ENCODE results near the gene CEBPG.

The CEBPG gene

GRCh38 chr19:33382982-33383381 is 9.5 kb downstream of the CEBPG start:
- peaks cover 8% of the 10 kb centered on the region for H3K4me1 ChIP-seq (ENCODE audit: insufficient read depth, low read length)
- H3K9me3 ChIP-seq (ENCODE audit: control insufficient read depth, insufficient read depth, low read length) = no peaks in the 10 kb centered on the region
- no peak overlapping the region for H3K9ac ChIP-seq (ENCODE audit: low read depth, low read length)
- 0 out of 2 replicates have a peak, but pooled peaks cover 2% of the 10 kb centered on the region for H3K36me3 ChIP-seq (ENCODE audit: insufficient read depth, low read length)

DNA sequence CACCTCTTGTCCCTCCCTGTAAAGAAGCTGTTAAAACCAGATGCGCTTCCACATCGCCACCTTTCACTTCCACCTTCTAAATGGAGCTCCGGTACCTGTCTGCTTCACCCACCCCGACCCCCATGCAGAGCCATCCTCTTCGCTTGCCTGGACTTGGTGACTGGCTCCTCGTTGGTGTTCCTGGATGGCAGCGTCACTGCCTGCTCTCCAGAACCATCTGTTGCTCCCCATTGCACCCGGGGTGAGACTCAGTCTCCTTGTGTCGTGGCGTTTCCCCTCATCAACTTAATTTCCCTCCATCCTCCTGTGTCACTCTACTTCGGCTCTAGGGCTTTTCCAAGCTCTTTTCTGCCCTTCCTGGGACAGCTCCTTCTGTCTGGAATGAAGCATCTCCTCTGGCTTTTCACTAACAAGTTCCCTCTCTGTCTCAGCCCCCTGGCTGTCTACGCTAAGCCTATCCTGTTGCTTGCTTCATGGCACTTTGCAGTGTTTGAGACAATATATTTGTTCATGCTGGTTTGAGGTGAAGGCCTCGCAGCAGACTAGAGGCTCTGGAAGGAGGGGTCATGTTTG is 10.3 kb downstream of the CEBPG start:
- H3K9me3 ChIP-seq (ENCODE audit: control insufficient read depth, insufficient read depth, low read length) = no peaks in the 10 kb centered on the region
- 0 out of 2 replicates have a peak, but pooled peaks cover 2% of the 10 kb centered on the region for H3K36me3 ChIP-seq (ENCODE audit: insufficient read depth, low read length)
- H3K4me1 ChIP-seq (ENCODE audit: insufficient read depth, low read length) = peaks cover 4% of the 10 kb centered on the region; the same call in 1 of the 2 replicates
- H3K9ac ChIP-seq (ENCODE audit: low read depth, low read length) = no peak overlapping the region

DNA sequence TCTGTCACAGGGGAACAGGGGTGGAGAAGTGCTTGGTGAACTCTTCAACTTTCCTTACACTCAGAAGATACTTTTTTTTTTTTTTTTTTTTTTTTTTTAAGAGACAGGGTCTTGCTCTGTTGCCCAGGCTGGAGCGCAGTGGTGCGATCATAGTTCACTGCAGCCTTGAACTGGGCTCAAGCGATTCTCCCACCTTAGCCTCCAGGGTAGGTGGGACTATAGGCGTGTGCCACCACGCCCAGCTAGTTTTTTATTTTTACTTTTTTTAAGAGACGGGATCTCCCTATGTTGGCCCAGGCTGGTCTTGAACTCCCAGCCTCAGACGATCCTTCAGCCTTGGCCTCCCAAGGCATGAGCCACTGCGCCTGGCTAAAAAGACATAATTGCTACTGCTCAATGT is 11.5 kb downstream of the CEBPG start:
- H3K36me3 ChIP-seq (ENCODE audit: insufficient read depth, low read length) = 0 out of 2 replicates have a peak, but pooled peaks cover 2% of the 10 kb centered on the region
- H3K4me1 ChIP-seq (ENCODE audit: insufficient read depth, low read length) = peaks cover 4% of the 10 kb centered on the region; the same call in 1 of the 2 replicates
- no peak overlapping the region for H3K9ac ChIP-seq (ENCODE audit: low read depth, low read length)
- no peaks in the 10 kb centered on the region for H3K9me3 ChIP-seq (ENCODE audit: control insufficient read depth, insufficient read depth, low read length)

DNA sequence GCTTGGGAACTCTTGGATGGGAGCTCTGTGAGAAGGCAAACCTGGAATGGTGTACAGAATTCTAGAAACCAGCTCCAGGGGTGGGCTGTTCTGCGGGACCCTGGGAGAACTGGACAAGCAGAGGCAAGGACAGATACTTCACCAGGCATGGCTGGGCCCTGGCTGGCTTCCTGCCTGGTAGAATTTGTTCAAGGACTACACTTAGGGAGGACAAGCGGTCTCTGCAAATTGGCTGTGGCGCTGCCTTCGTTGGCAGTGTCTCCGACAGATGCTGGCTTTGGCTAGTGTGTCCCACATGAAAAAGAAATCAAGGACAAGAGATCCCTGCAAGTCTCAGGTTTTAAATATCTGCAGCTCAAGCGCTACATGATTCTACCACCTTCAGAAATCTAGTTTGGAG is 12.4 kb downstream of the CEBPG start:
- Histone ChIP-seq H3K9me3 (ENCODE audit: control insufficient read depth, insufficient read depth, low read length) (no peaks in the 10 kb centered on the region), H3K4me1 (ENCODE audit: insufficient read depth, low read length) (peaks cover 4% of the 10 kb centered on the region; the same call in 1 of the 2 replicates), H3K36me3 (ENCODE audit: insufficient read depth, low read length) (0 out of 2 replicates have a peak, but pooled peaks cover 2% of the 10 kb centered on the region), H3K9ac (ENCODE audit: low read depth, low read length) (no peak overlapping the region)

- H3K9me3 ChIP-seq (ENCODE audit: control insufficient read depth, insufficient read depth, low read length) = no peaks in the 10 kb centered on the region
- no peak overlapping the region for H3K9ac ChIP-seq (ENCODE audit: low read depth, low read length)
- H3K4me1 ChIP-seq (ENCODE audit: insufficient read depth, low read length) = peaks cover 1% of the 10 kb centered on the region; the same call in 1 of the 2 replicates
- H3K36me3 ChIP-seq (ENCODE audit: insufficient read depth, low read length) = 0 out of 2 replicates have a peak, but pooled peaks cover 2% of the 10 kb centered on the region
These were observed 12.9 kb downstream of the CEBPG start for GRCh38 chr19:33386361-33386858.

GRCh38 chr19:33387351-33388230 is 14.1 kb downstream of the CEBPG start:
- Histone ChIP-seq H3K9ac (ENCODE audit: low read depth, low read length) (no peak overlapping the region), H3K36me3 (ENCODE audit: insufficient read depth, low read length) (0 out of 2 replicates have a peak, but pooled peaks cover 2% of the 10 kb centered on the region), H3K9me3 (ENCODE audit: control insufficient read depth, insufficient read depth, low read length) (no peaks in the 10 kb centered on the region), H3K4me1 (ENCODE audit: insufficient read depth, low read length) (no peaks in the 10 kb centered on the region)

DNA sequence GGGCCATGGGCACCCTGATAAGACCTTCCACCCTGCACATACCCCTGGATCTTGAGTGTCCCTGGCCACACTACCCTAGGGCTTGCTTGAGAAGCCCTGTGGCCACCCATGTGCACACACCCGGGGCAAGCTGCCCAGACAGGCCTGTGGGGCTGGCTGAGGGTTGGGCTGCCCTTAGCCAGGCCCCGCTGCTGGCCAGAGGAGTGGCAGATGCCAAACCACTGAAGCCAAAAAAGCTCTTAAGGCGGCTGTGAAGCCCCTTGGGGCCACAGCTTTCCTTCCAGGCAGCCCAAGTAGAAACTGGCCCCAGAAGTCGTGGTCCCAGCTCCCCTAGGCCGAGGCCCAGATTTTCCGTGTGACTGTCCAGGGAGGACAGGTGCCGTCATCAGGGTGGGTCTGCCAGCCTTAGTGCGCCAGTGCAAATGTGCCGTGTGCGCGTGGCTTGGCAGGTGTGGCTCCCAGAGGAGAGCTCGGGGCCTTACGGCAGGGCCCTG is 14.8 kb downstream of the CEBPG start:
- no peak overlapping the region for H3K9ac ChIP-seq (ENCODE audit: low read depth, low read length)
- 0 out of 2 replicates have a peak, but pooled peaks cover 2% of the 10 kb centered on the region for H3K36me3 ChIP-seq (ENCODE audit: insufficient read depth, low read length)
- H3K4me1 ChIP-seq (ENCODE audit: insufficient read depth, low read length) = no peaks in the 10 kb centered on the region
- H3K9me3 ChIP-seq (ENCODE audit: control insufficient read depth, insufficient read depth, low read length) = no peaks in the 10 kb centered on the region

DNA sequence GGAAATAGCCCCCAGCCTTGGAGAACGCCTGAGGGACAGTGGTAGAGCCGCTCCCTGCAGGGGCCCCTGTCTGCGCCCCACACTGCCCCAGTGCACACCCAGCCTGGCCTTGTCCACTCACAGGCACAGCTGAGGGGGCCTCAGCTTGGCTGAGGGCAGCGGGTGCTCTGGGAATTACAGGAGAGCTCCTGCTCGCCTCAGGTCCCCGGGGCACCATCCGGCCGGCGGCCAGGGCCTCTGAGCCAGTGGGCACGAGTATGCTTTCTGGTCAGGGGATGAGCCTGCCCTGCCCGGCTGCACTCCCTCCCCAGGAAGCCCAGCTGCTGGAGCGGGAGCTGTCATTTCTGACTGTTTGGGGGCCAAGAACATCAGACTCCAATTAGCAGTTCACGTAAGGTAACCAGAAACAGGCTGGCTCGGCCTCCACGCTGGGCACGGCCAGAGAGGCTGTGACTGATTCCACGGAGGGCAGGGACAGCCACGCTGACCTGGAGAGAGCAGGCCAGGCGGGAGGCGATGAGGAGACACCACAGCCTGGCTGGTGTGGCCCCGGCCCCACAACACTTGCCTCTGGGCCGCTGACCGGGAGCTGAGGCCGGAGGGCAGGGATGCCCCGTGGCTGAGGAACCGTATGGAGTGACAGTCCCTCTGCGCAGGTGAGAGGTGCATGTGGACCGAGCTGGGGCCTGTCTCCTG is 15.4 kb downstream of the CEBPG start:
- Histone ChIP-seq H3K4me1 (ENCODE audit: insufficient read depth, low read length) (no peaks in the 10 kb centered on the region), H3K36me3 (ENCODE audit: insufficient read depth, low read length) (0 out of 2 replicates have a peak, but pooled peaks cover 2% of the 10 kb centered on the region), H3K9me3 (ENCODE audit: control insufficient read depth, insufficient read depth, low read length) (no peaks in the 10 kb centered on the region), H3K9ac (ENCODE audit: low read depth, low read length) (no peak overlapping the region)

GRCh38 chr19:33389421-33390100 is 16.1 kb downstream of the CEBPG start:
- Histone ChIP-seq H3K9ac (ENCODE audit: low read depth, low read length) (no peak overlapping the region), H3K4me1 (ENCODE audit: insufficient read depth, low read length) (no peaks in the 10 kb centered on the region), H3K9me3 (ENCODE audit: control insufficient read depth, insufficient read depth, low read length) (no peaks in the 10 kb centered on the region), H3K36me3 (ENCODE audit: insufficient read depth, low read length) (0 out of 2 replicates have a peak, but pooled peaks cover 2% of the 10 kb centered on the region)

- Histone ChIP-seq H3K4me1 (ENCODE audit: insufficient read depth, low read length) (no peaks in the 10 kb centered on the region), H3K36me3 (ENCODE audit: insufficient read depth, low read length) (0 out of 2 replicates have a peak, but pooled peaks cover 2% of the 10 kb centered on the region), H3K9ac (ENCODE audit: low read depth, low read length) (no peak overlapping the region), H3K9me3 (ENCODE audit: control insufficient read depth, insufficient read depth, low read length) (no peaks in the 10 kb centered on the region)
These were observed 16.8 kb downstream of the CEBPG start for GRCh38 chr19:33390101-33390907.

- Histone ChIP-seq H3K4me1 (ENCODE audit: insufficient read depth, low read length) (no peaks in the 10 kb centered on the region), H3K9me3 (ENCODE audit: control insufficient read depth, insufficient read depth, low read length) (no peaks in the 10 kb centered on the region), H3K36me3 (ENCODE audit: insufficient read depth, low read length) (no peaks in the 10 kb centered on the region), H3K9ac (ENCODE audit: low read depth, low read length) (no peak overlapping the region)
These were observed 17.6 kb downstream of the CEBPG start for GRCh38 chr19:33390908-33391630.

GRCh38 chr19:33391631-33392249 is 18.2 kb downstream of the CEBPG start:
- no peak overlapping the region for H3K9ac ChIP-seq (ENCODE audit: low read depth, low read length)
- no peaks in the 10 kb centered on the region for H3K36me3 ChIP-seq (ENCODE audit: insufficient read depth, low read length)
- peaks cover 2% of the 10 kb centered on the region; the same call in 1 of the 2 replicates for H3K4me1 ChIP-seq (ENCODE audit: insufficient read depth, low read length)
- no peaks in the 10 kb centered on the region for H3K9me3 ChIP-seq (ENCODE audit: control insufficient read depth, insufficient read depth, low read length)

All from ES-I3 (cell line).